DOHH2 (cell line): Measurements from ENCODE around the gene IRAK2.

ENCODE experiments used
- H3F3A ChIP-seq: fragments of 200-600 bp; sonication (generic), shearing (Covaris generic); 2 replicates; pipeline ENCODE4 v1.6.0; 2016; ENCODE audit warnings: antibody characterized with exemption, mild to moderate bottlenecking; ENCODE audit not compliant: control insufficient read depth, insufficient read depth
- H3K27ac ChIP-seq: fragments of 200-600 bp; sonication (generic); 2 replicates; pipeline ENCODE4 v1.5.1; 2014; ENCODE audit warnings: low read depth, mild to moderate bottlenecking, low read length, moderate library complexity
- H3K27me3 ChIP-seq: fragments of 200-600 bp; sonication (generic); 2 replicates; pipeline ENCODE4 v1.6.1; 2014; ENCODE audit warnings: mild to moderate bottlenecking, low read length, mixed read lengths; ENCODE audit not compliant: control insufficient read depth
- H3K36me3 ChIP-seq: fragments of 200-600 bp; sonication (generic); 2 replicates; pipeline ENCODE4 v1.6.1; 2014; ENCODE audit warnings: mild to moderate bottlenecking, low read length, moderate library complexity, mixed read lengths; ENCODE audit not compliant: control insufficient read depth
- H3K4me1 ChIP-seq: fragments of 200-600 bp; sonication (generic); 2 replicates; pipeline ENCODE4 v1.6.1; 2014; ENCODE audit warnings: mild to moderate bottlenecking, low read length, mixed read lengths; ENCODE audit not compliant: control insufficient read depth
- H3K4me2 ChIP-seq: fragments of 200-600 bp; sonication (generic); 2 replicates; pipeline ENCODE4 v1.6.0; 2014; ENCODE audit warnings: mild to moderate bottlenecking, low read length, moderate library complexity
- H3K4me3 ChIP-seq: fragments of 200-600 bp; sonication (generic); 2 replicates; pipeline ENCODE4 v1.5.1; 2014; ENCODE audit warnings: mild to moderate bottlenecking, low read length, mixed read lengths
- H3K79me2 ChIP-seq: fragments of 200-600 bp; sonication (generic); 2 replicates; pipeline ENCODE4 v1.6.1; 2014; ENCODE audit warnings: mild to moderate bottlenecking, low read length, mixed read lengths; ENCODE audit not compliant: control insufficient read depth
- H3K9me2 ChIP-seq: fragments of 200-600 bp; sonication (generic); replicated peaks from 2 replicates; pipeline ENCODE4 v1.6.1; 2014; ENCODE audit warnings: mild to moderate bottlenecking, low read length, mixed read lengths; ENCODE audit not compliant: control insufficient read depth
- H3K9me3 ChIP-seq: fragments of 200-600 bp; sonication (generic); 2 replicates; pipeline ENCODE4 v1.6.1; 2014; ENCODE audit warnings: antibody characterized with exemption, low read length, mixed read lengths; ENCODE audit not compliant: control insufficient read depth, insufficient read depth
- H4K20me1 ChIP-seq: fragments of 200-600 bp; sonication (generic); 2 replicates; pipeline ENCODE4 v1.6.0; 2014; ENCODE audit warnings: low read depth, mild to moderate bottlenecking, antibody characterized with exemption, low read length, moderate library complexity; ENCODE audit not compliant: control insufficient read depth, insufficient read depth
- CTCF ChIP-seq: fragments of 200-600 bp; sonication (generic); IDR thresholded peaks from one replicate; pipeline ENCODE4 v1.5.1; 2014; ENCODE audit warnings: antibody characterized with exemption, mild to moderate bottlenecking, low read depth, low read length; ENCODE audit not compliant: poor library complexity, severe bottlenecking
- EZH2phosphoT487 ChIP-seq: fragments of 200-600 bp; sonication (generic); IDR thresholded peaks from 2 replicates; pipeline ENCODE4 v1.6.1; 2017; ENCODE audit warnings: borderline replicate concordance, mild to moderate bottlenecking, antibody characterized with exemption, low read length, moderate library complexity, mixed read lengths

Gene IRAK2

GRCh38 chr3:10289787-10290355, 125.2 kb downstream of the IRAK2 start:
- no peak overlapping the region for H3K4me2 ChIP-seq
- H3K9me3 ChIP-seq: no peaks in the 10 kb centered on the region
- no peak for TF ChIP-seq CTCF
- no peak for TF ChIP-seq EZH2phosphoT487
- peaks cover 22% of the 10 kb centered on the region for H3K4me1 ChIP-seq
- H3K27me3 ChIP-seq: no peaks in the 10 kb centered on the region
- H3K9me2 ChIP-seq: no peaks in the 10 kb centered on the region
- H4K20me1 ChIP-seq: no peaks in the 10 kb centered on the region
- H3K27ac ChIP-seq: no peak overlapping the region
- H3K79me2 ChIP-seq: no peaks in the 10 kb centered on the region
- H3K4me3 ChIP-seq: no peak overlapping the region
- peaks cover 61% of the 10 kb centered on the region for H3K36me3 ChIP-seq
- H3F3A ChIP-seq: peaks cover 16% of the 10 kb centered on the region

GRCh38 chr3:10290481-10291176, 125.9 kb downstream of the IRAK2 start:
- H4K20me1 ChIP-seq: no peaks in the 10 kb centered on the region
- no peak for TF ChIP-seq EZH2phosphoT487
- TF ChIP-seq CTCF: no peak
- H3K4me2 ChIP-seq: no peak overlapping the region
- H3F3A ChIP-seq: peaks cover 19% of the 10 kb centered on the region
- no peak overlapping the region for H3K4me3 ChIP-seq
- no peaks in the 10 kb centered on the region for H3K9me2 ChIP-seq
- H3K4me1 ChIP-seq: peaks cover 21% of the 10 kb centered on the region
- no peaks in the 10 kb centered on the region for H3K79me2 ChIP-seq
- H3K27ac ChIP-seq: no peak overlapping the region
- H3K36me3 ChIP-seq: peaks cover 61% of the 10 kb centered on the region
- H3K9me3 ChIP-seq: no peaks in the 10 kb centered on the region
- H3K27me3 ChIP-seq: no peaks in the 10 kb centered on the region

- H3K4me1 ChIP-seq: peaks cover 21% of the 10 kb centered on the region
- H3K79me2 ChIP-seq: no peaks in the 10 kb centered on the region; the same call in 1 of the 2 replicates
- H3K4me2 ChIP-seq: no peak overlapping the region
- no peak overlapping the region for H3K27ac ChIP-seq
- H3K27me3 ChIP-seq: no peaks in the 10 kb centered on the region
- peaks cover 58% of the 10 kb centered on the region for H3K36me3 ChIP-seq
- no peak overlapping the region for H3K4me3 ChIP-seq
- no peaks in the 10 kb centered on the region for H3K9me3 ChIP-seq
- H3K9me2 ChIP-seq: no peaks in the 10 kb centered on the region
- no peaks in the 10 kb centered on the region for H4K20me1 ChIP-seq
- H3F3A ChIP-seq: peaks cover 14% of the 10 kb centered on the region
- no peak for TF ChIP-seq CTCF
These were observed 126.9 kb downstream of the IRAK2 start for GRCh38 chr3:10291641-10292040.
